ENCODE data around the gene ANXA5. TPM values are rescaled to one million over a fixed set of nuclear protein-coding genes. Genes with fewer than 3 reads are reported as not detected.

ANXA5 gene
- total RNA-seq, 1 experiment from 2014 or later, result 231 TPM

- no peak overlapping the region for H3K56ac ChIP-seq (ENCODE audit: insufficient read length, low read depth, low read length)
- TF ChIP-seq, protein P1, sequence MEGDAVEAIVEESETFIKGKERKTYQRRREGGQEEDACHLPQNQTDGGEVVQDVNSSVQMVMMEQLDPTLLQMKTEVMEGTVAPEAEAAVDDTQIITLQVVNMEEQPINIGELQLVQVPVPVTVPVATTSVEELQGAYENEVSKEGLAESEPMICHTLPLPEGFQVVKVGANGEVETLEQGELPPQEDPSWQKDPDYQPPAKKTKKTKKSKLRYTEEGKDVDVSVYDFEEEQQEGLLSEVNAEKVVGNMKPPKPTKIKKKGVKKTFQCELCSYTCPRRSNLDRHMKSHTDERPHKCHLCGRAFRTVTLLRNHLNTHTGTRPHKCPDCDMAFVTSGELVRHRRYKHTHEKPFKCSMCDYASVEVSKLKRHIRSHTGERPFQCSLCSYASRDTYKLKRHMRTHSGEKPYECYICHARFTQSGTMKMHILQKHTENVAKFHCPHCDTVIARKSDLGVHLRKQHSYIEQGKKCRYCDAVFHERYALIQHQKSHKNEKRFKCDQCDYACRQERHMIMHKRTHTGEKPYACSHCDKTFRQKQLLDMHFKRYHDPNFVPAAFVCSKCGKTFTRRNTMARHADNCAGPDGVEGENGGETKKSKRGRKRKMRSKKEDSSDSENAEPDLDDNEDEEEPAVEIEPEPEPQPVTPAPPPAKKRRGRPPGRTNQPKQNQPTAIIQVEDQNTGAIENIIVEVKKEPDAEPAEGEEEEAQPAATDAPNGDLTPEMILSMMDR (conservative IDR thresholded peaks at IDR 0.05), result no peak
- no CpG with 5 or more reads among the region's 3 CpGs for WGBS (ENCODE audit: extremely low coverage, insufficient read length, low lambda C conversion rate)
- H2BK12ac ChIP-seq (ENCODE audit: insufficient read length, low read depth, low read length), result no peak overlapping the region
- H3K9ac ChIP-seq (ENCODE audit: extremely low read depth, insufficient read length, low read length), result no peak overlapping the region
- H2AK5ac ChIP-seq (ENCODE audit: insufficient read length, low read length), result no peak overlapping the region
- no peaks in the 10 kb centered on the region for H3K27me3 ChIP-seq (ENCODE audit: insufficient read depth, low read length)
- no peak overlapping the region for H2BK5ac ChIP-seq (ENCODE audit: insufficient read length, low read length)
- no peak overlapping the region for H2BK120ac ChIP-seq (ENCODE audit: low read depth, low read length, poor library complexity, severe bottlenecking)
- H3K14ac ChIP-seq (ENCODE audit: insufficient read depth, low read length), result no peak overlapping the region
- no peak overlapping the region for H2AFZ ChIP-seq (ENCODE audit: low read length)
- no peak overlapping the region for H2BK20ac ChIP-seq (ENCODE audit: low read depth, low read length, poor library complexity, severe bottlenecking)
- H3K27ac Mint-ChIP-seq, result no peak overlapping the region
- no peak overlapping the region for H4K5ac ChIP-seq (ENCODE audit: insufficient read length, low read depth, low read length)
- no peak overlapping the region for H3K23ac ChIP-seq (ENCODE audit: insufficient read length, low read depth, low read length)
- peaks cover 15 to 76% (median 53%) of the 10 kb centered on the region in 3 experiments; a peak in 6 of 7 replicates for H3K36me3 Mint-ChIP-seq (ENCODE audit: insufficient read depth in 1 of 3, low read depth in 3 of 3)
- no peak overlapping the region for H3K4me3 Mint-ChIP-seq
- H3K18ac ChIP-seq (ENCODE audit: insufficient read length, low read depth, low read length), result no peak overlapping the region
- H3K23me2 ChIP-seq (ENCODE audit: insufficient read length, low read depth, low read length, poor library complexity, severe bottlenecking), result no peaks in the 10 kb centered on the region
- peaks cover 14 to 17% of the 10 kb centered on the region in 2 experiments for H3K4me1 Mint-ChIP-seq
- no peak overlapping the region for H3K4ac ChIP-seq (ENCODE audit: low read depth, low read length)
- no peak overlapping the region for H2BK15ac ChIP-seq (ENCODE audit: low read depth, low read length)
- no peaks in the 10 kb centered on the region for H3K79me2 ChIP-seq (ENCODE audit: insufficient read depth, low read length)
- no peaks in the 10 kb centered on the region for H3K9me3 Mint-ChIP-seq
- no peaks in the 10 kb centered on the region for H3K9me3 ChIP-seq (ENCODE audit: control insufficient read depth, low read depth, low read length)
- H3K27ac ChIP-seq (ENCODE audit: insufficient read length, low read depth, low read length), result no peak overlapping the region
- peaks cover 3% of the 10 kb centered on the region; the same call in 1 of the 2 replicates for H3K4me1 ChIP-seq (ENCODE audit: insufficient read depth, low read length)
- no peak overlapping the region for H3K4me2 ChIP-seq (ENCODE audit: insufficient read depth, insufficient read length, low read length)
- no peaks in the 10 kb centered on the region for H4K20me1 ChIP-seq (ENCODE audit: control insufficient read depth, insufficient read depth, insufficient read length)
- no peak overlapping the region for H4K8ac ChIP-seq (replicated peaks; ENCODE audit: insufficient read length, low read depth, low read length)
- H4K91ac ChIP-seq (ENCODE audit: insufficient read length, low read depth, low read length), result no peak overlapping the region
- no peaks in the 10 kb centered on the region for H3K79me1 ChIP-seq (ENCODE audit: insufficient read depth, low read depth, low read length, poor library complexity, severe bottlenecking)
- DNase-seq, result no peak
- H3K27me3 Mint-ChIP-seq (ENCODE audit: low read depth), result no peaks in the 10 kb centered on the region
- H3T11ph ChIP-seq (ENCODE audit: low read length), result no peak overlapping the region
Measured at GRCh38 chr4:121680571-121680970, 16.2 kb downstream of the ANXA5 start.
